H9 (cell line): ENCODE results near the gene MYCBP2. TPM values are rescaled to one million over a fixed set of nuclear protein-coding genes. Genes with fewer than 3 reads are reported as not detected.

Experiments
- DNase-seq: peaks from one replicate; pipeline ENCODE4 v3.0.0-alpha.2; 2017
- H2AFZ ChIP-seq: one replicate; pipeline ENCODE4 v1.6.1; 2013; ENCODE audit warnings: mild to moderate bottlenecking, low read length, control low read depth, moderate library complexity
- H2AK5ac ChIP-seq: 2 replicates; pipeline ENCODE4 v1.6.1; 2013; ENCODE audit warnings: low read length, control low read depth, mixed read lengths; ENCODE audit not compliant: insufficient read length
- H2BK120ac ChIP-seq: one replicate; pipeline ENCODE4 v1.6.1; 2013; ENCODE audit warnings: low read depth, mild to moderate bottlenecking, low read length, control low read depth, inconsistent platforms; ENCODE audit not compliant: poor library complexity, severe bottlenecking
- H2BK12ac ChIP-seq: 2 replicates; pipeline ENCODE4 v1.6.1; 2013; ENCODE audit warnings: low read length, control low read depth, mixed read lengths, low read depth; ENCODE audit not compliant: insufficient read length
- H2BK15ac ChIP-seq: 2 replicates; pipeline ENCODE4 v1.6.1; 2013; ENCODE audit warnings: low read depth, low read length, control low read depth
- H2BK20ac ChIP-seq: one replicate; pipeline ENCODE4 v1.6.1; 2013; ENCODE audit warnings: low read depth, mild to moderate bottlenecking, low read length, control low read depth, inconsistent platforms; ENCODE audit not compliant: poor library complexity, severe bottlenecking
- H2BK5ac ChIP-seq: 2 replicates; pipeline ENCODE4 v1.6.1; 2013; ENCODE audit warnings: low read length, control low read depth, mixed read lengths; ENCODE audit not compliant: insufficient read length
- H3K14ac ChIP-seq: 2 replicates; pipeline ENCODE4 v1.6.1; 2013; ENCODE audit warnings: low read length, control low read depth; ENCODE audit not compliant: insufficient read depth
- H3K18ac ChIP-seq: 2 replicates; pipeline ENCODE4 v1.6.1; 2013; ENCODE audit warnings: low read depth, mild to moderate bottlenecking, mixed read lengths, low read length, control low read depth; ENCODE audit not compliant: insufficient read length
- H3K23ac ChIP-seq: 2 replicates; pipeline ENCODE4 v1.6.1; 2013; ENCODE audit warnings: low read length, control low read depth, mixed read lengths, low read depth; ENCODE audit not compliant: insufficient read length
- H3K23me2 ChIP-seq: 2 replicates; pipeline ENCODE4 v1.6.1; 2013; ENCODE audit warnings: low read depth, mild to moderate bottlenecking, mixed read lengths, low read length, control low read depth; ENCODE audit not compliant: insufficient read length, poor library complexity, severe bottlenecking
- H3K27ac ChIP-seq: 2 replicates; pipeline ENCODE4 v1.5.1; 2013; ENCODE audit warnings: low read length, control low read depth, mixed read lengths, low read depth; ENCODE audit not compliant: insufficient read length
- H3K27me3 ChIP-seq: 2 replicates; pipeline ENCODE4 v1.6.1; 2013; ENCODE audit warnings: low read length, control low read depth, inconsistent platforms; ENCODE audit not compliant: insufficient read depth
- H3K4ac ChIP-seq: 2 replicates; pipeline ENCODE4 v1.6.1; 2013; ENCODE audit warnings: low read depth, mild to moderate bottlenecking, control low read depth, inconsistent platforms, low read length, moderate library complexity
- H3K4me1 ChIP-seq: 2 replicates; pipeline ENCODE4 v1.6.1; 2013; ENCODE audit warnings: low read length, control low read depth, inconsistent platforms; ENCODE audit not compliant: insufficient read depth
- H3K4me2 ChIP-seq: 2 replicates; pipeline ENCODE4 v1.6.1; 2013; ENCODE audit warnings: low read length, control low read depth, mixed read lengths; ENCODE audit not compliant: insufficient read length, insufficient read depth
- H3K56ac ChIP-seq: 2 replicates; pipeline ENCODE4 v1.6.1; 2013; ENCODE audit warnings: low read depth, mild to moderate bottlenecking, mixed read lengths, low read length, control low read depth; ENCODE audit not compliant: insufficient read length
- H3K79me1 ChIP-seq: 2 replicates; pipeline ENCODE4 v1.6.1; 2013; ENCODE audit warnings: low read depth, mild to moderate bottlenecking, moderate library complexity, low read length, control low read depth, inconsistent platforms; ENCODE audit not compliant: insufficient read depth, poor library complexity, severe bottlenecking
- H3K79me2 ChIP-seq: 2 replicates; pipeline ENCODE4 v1.6.1; 2013; ENCODE audit warnings: low read length, control low read depth, inconsistent platforms; ENCODE audit not compliant: insufficient read depth
- H3K9ac ChIP-seq: 2 replicates; pipeline ENCODE4 v1.6.1; 2013; ENCODE audit warnings: low read length, control low read depth, mixed read lengths; ENCODE audit not compliant: insufficient read length; ENCODE audit errors: extremely low read depth
- H3K9me3 ChIP-seq: one replicate; pipeline ENCODE4 v1.6.1; 2013; ENCODE audit warnings: low read depth, low read length, inconsistent platforms; ENCODE audit not compliant: control insufficient read depth
- H3T11ph ChIP-seq: one replicate; pipeline ENCODE4 v1.6.1; 2013; ENCODE audit warnings: mild to moderate bottlenecking, low read length, control low read depth, inconsistent platforms
- H4K20me1 ChIP-seq: one replicate; pipeline ENCODE4 v1.6.1; 2013; ENCODE audit not compliant: control insufficient read depth, insufficient read length, insufficient read depth
- H4K5ac ChIP-seq: 2 replicates; pipeline ENCODE4 v1.6.1; 2013; ENCODE audit warnings: low read depth, mild to moderate bottlenecking, mixed read lengths, low read length, control low read depth; ENCODE audit not compliant: insufficient read length
- H4K8ac ChIP-seq: replicated peaks from 2 replicates; pipeline ENCODE4 v1.6.1; 2013; ENCODE audit warnings: low read length, control low read depth, mixed read lengths, low read depth; ENCODE audit not compliant: insufficient read length
- H4K91ac ChIP-seq: 2 replicates; pipeline ENCODE4 v1.6.1; 2013; ENCODE audit warnings: low read depth, mild to moderate bottlenecking, moderate library complexity, mixed read lengths, low read length, control low read depth; ENCODE audit not compliant: insufficient read length
- H3K27ac Mint-ChIP-seq, 3 experiments: 2 replicates in 2 of 3; 3 replicates in 1 of 3; pipeline ENCODE4 v1.8.0; 2020 to 2021; ENCODE audit warnings: mixed read lengths in 3 of 3, mild to moderate bottlenecking in 1 of 3, moderate library complexity in 1 of 3
- H3K27me3 Mint-ChIP-seq: 2 replicates; pipeline ENCODE4 v1.8.0; 2021; ENCODE audit warnings: low read depth, mild to moderate bottlenecking, moderate library complexity, mixed read lengths
- H3K36me3 Mint-ChIP-seq, 3 experiments: 2 replicates in 2 of 3; 3 replicates in 1 of 3; pipeline ENCODE4 v1.8.0; 2020 to 2021; ENCODE audit warnings: low read depth in 3 of 3, mixed read lengths in 3 of 3; ENCODE audit not compliant: insufficient read depth in 1 of 3
- H3K4me1 Mint-ChIP-seq, 2 experiments: 2 replicates each; pipeline ENCODE4 v1.8.0; 2020; ENCODE audit warnings: mixed read lengths in 2 of 2
- H3K4me3 Mint-ChIP-seq, 2 experiments: 2 replicates in 1 of 2; 3 replicates in 1 of 2; pipeline ENCODE4 v1.8.0; 2020 to 2021; ENCODE audit warnings: mild to moderate bottlenecking in 2 of 2, mixed read lengths in 2 of 2, moderate library complexity in 1 of 2
- H3K9me3 Mint-ChIP-seq, 2 experiments: 2 replicates in 1 of 2; 3 replicates in 1 of 2; pipeline ENCODE4 v1.8.0; 2020; ENCODE audit warnings: mild to moderate bottlenecking in 2 of 2, mixed read lengths in 2 of 2, moderate library complexity in 1 of 2
- WGBS: extraction: QIAGEN DNeasy Blood & Tissue Kit; methylation state at CpG from one replicate; pipeline ENCODE4 v1.1.7; 2013; ENCODE audit warnings: missing lambda C conversion rate, low lambda C conversion rate, mixed read lengths; ENCODE audit not compliant: insufficient read length; ENCODE audit errors: extremely low coverage; 5-methylcytosine and 5-hydroxymethylcytosine counted together
- total RNA-seq: library from RNA; stranded (reverse); gene quantifications from 2 replicates; pipeline ENCODE4 v1.2.1, GENCODE V29; 2021
- TF ChIP-seq, protein P1 (sequence below): fragments of 200-600 bp; sonication (generic); conservative IDR thresholded peaks from 3 replicates; pipeline ENCODE4 v1.8.0; 2021; ENCODE audit warnings: antibody characterized with exemption, mild to moderate bottlenecking

The MYCBP2 gene
- total RNA-seq, 1 experiment from 2014 or later: 32.0 TPM

GRCh38 chr13:77062097-77062496 lies 264.8 kb downstream of the MYCBP2 start:
- Histone ChIP-seq H3K23me2 (no peaks in the 10 kb centered on the region), H2AK5ac (no peak overlapping the region), H3K9ac (no peak overlapping the region), H3K27me3 (no peaks in the 10 kb centered on the region), H4K8ac (no peak overlapping the region), H2BK5ac (no peak overlapping the region), H2BK20ac (no peak overlapping the region), H3K23ac (no peak overlapping the region), H3K56ac (no peak overlapping the region), H3K27ac (no peak overlapping the region), H3K79me2 (no peaks in the 10 kb centered on the region), H3K9me3 (no peaks in the 10 kb centered on the region), H3K4me1 (no peaks in the 10 kb centered on the region), H4K5ac (no peak overlapping the region), H4K91ac (no peak overlapping the region), H2BK15ac (no peak overlapping the region), H3T11ph (no peak overlapping the region), H3K79me1 (no peaks in the 10 kb centered on the region), H2BK12ac (no peak overlapping the region), H4K20me1 (no peaks in the 10 kb centered on the region), H3K14ac (no peak overlapping the region), H2BK120ac (no peak overlapping the region), H3K4ac (no peak overlapping the region), H3K18ac (no peak overlapping the region), H3K4me2 (no peak overlapping the region), H2AFZ (no peak overlapping the region)
- Mint-ChIP-seq H3K36me3 (peaks cover 0 to 21% (median 10%) of the 10 kb centered on the region in 3 experiments; a peak in 5 of 7 replicates), H3K27me3 (no peaks in the 10 kb centered on the region), H3K4me3 (no peak overlapping the region), H3K9me3 (no peaks in the 10 kb centered on the region), H3K4me1 (no peaks in the 10 kb centered on the region), H3K27ac (no peak overlapping the region; a peak in 1 of 7 replicates)
- DNase-seq: no peak
- TF ChIP-seq, protein P1, sequence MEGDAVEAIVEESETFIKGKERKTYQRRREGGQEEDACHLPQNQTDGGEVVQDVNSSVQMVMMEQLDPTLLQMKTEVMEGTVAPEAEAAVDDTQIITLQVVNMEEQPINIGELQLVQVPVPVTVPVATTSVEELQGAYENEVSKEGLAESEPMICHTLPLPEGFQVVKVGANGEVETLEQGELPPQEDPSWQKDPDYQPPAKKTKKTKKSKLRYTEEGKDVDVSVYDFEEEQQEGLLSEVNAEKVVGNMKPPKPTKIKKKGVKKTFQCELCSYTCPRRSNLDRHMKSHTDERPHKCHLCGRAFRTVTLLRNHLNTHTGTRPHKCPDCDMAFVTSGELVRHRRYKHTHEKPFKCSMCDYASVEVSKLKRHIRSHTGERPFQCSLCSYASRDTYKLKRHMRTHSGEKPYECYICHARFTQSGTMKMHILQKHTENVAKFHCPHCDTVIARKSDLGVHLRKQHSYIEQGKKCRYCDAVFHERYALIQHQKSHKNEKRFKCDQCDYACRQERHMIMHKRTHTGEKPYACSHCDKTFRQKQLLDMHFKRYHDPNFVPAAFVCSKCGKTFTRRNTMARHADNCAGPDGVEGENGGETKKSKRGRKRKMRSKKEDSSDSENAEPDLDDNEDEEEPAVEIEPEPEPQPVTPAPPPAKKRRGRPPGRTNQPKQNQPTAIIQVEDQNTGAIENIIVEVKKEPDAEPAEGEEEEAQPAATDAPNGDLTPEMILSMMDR: no peak
- no CpG with 5 or more reads among the region's 1 CpG for WGBS
